Panc1 (cell line): ENCODE data around the gene NFATC1. TPM values are rescaled to one million over a fixed set of nuclear protein-coding genes. Genes with fewer than 3 reads are reported as not detected.

Experiments used
- ATAC-seq: fragments of 200-7000 bp; cut with Tn5 transposase; 2 replicates; pipeline ENCODE4 v1.9.1; 2020; ENCODE audit warnings: mild to moderate bottlenecking, moderate library complexity
- BruUV-seq: library from RNA; stranded (reverse); fragments of 400-500 nt; replicated peaks from 2 replicates; lab custom pipeline; 2021; lab: Mats Ljungman, UMichigan
- CTCF ChIA-PET: fragments of 300-600 bp; sonication (Branson Sonifier 250); formaldehyde crosslinking; loops from one replicate; lab custom pipeline; 2022; ENCODE audit warnings: antibody characterized with exemption; lab: Charles Lee
- POLR2A ChIA-PET: fragments of 300-600 bp; sonication (Branson Sonifier 250); formaldehyde crosslinking; loops from one replicate; lab custom pipeline; 2022; ENCODE audit warnings: antibody characterized with exemption; lab: Charles Lee
- DNase-seq: peaks from one replicate; pipeline ENCODE4 v3.0.0-alpha.2; 2010; ENCODE audit warnings: low read depth, low spot score
- H3K27ac ChIP-seq: 2 replicates; pipeline ENCODE4 v1.5.1; 2011; ENCODE audit warnings: mild to moderate bottlenecking, low read length, inconsistent platforms
- H3K27me3 ChIP-seq: fragments of 200-500 bp; sonication (Bioruptor generic); 2 replicates; pipeline ENCODE4 v1.6.0; 2014; ENCODE audit warnings: low read length, inconsistent platforms; ENCODE audit not compliant: control insufficient read depth, insufficient read depth
- H3K36me3 ChIP-seq: fragments of 200-500 bp; sonication (Bioruptor generic); 2 replicates; pipeline ENCODE4 v1.5.1; 2014; ENCODE audit warnings: inconsistent platforms, mild to moderate bottlenecking, low read length, moderate library complexity; ENCODE audit not compliant: control insufficient read depth, insufficient read depth
- H3K4me1 ChIP-seq: 2 replicates; pipeline ENCODE4 v1.5.1; 2011; ENCODE audit warnings: inconsistent platforms, mild to moderate bottlenecking, low read length, moderate library complexity; ENCODE audit not compliant: control insufficient read depth, insufficient read depth
- H3K4me3 ChIP-seq, 2 experiments: 2 replicates each; pipeline ENCODE4 v1.5.1; 2011 to 2012; ENCODE audit warnings: low read depth in 2 of 2, low read length in 2 of 2, mild to moderate bottlenecking in 2 of 2, inconsistent platforms in 1 of 2, moderate library complexity in 1 of 2
- H3K9me3 ChIP-seq: fragments of 200-500 bp; sonication (Bioruptor generic); 2 replicates; pipeline ENCODE4 v1.5.1; 2014; ENCODE audit warnings: low read depth, mild to moderate bottlenecking, inconsistent platforms, low read length, moderate library complexity; ENCODE audit not compliant: control insufficient read depth, insufficient read depth
- POLR2AphosphoS5 ChIP-seq: IDR thresholded peaks from 2 replicates; pipeline ENCODE4 v1.6.1; 2012; ENCODE audit warnings: mild to moderate bottlenecking, low read depth, low read length, moderate library complexity
- REST ChIP-seq, 2 experiments: IDR thresholded peaks; 2 replicates each; pipeline ENCODE4 v1.6.1; 2011 to 2012; ENCODE audit warnings: low read depth in 2 of 2, control low read depth in 1 of 2, low read length in 1 of 2, mild to moderate bottlenecking in 1 of 2, moderate library complexity in 1 of 2; ENCODE audit not compliant: insufficient read depth in 1 of 2
- SIN3A ChIP-seq: IDR thresholded peaks from 2 replicates; pipeline ENCODE4 v1.6.1; 2012; ENCODE audit warnings: low read depth, mild to moderate bottlenecking, low read length, moderate library complexity, borderline replicate concordance; ENCODE audit not compliant: insufficient read depth
- TCF7L2 ChIP-seq: IDR thresholded peaks from 2 replicates; pipeline ENCODE4 v1.6.1; 2011; ENCODE audit warnings: mild to moderate bottlenecking, low read depth, low read length, inconsistent platforms
- in situ Hi-C: cut with HindIII; loops from 2 replicates; pipeline ENCODE4 v1.10.0; 2016; ENCODE audit warnings: low sequenced_read_pairs, low pct_unique_long_range_greater_than_20kb
- intact Hi-C: fragments of 100-400 bp; cut with micrococcal nuclease; formaldehyde crosslinking; loops from one replicate; pipeline ENCODE4 v1.10.0; 2022; ENCODE audit not compliant: unreplicated experiment
- total RNA-seq: library from RNA; stranded (reverse); gene quantifications from one replicate; pipeline ENCODE4 v1.2.1, GENCODE V29; 2021; ENCODE audit not compliant: unreplicated experiment
- TF ChIP-seq, protein P1 (sequence below): fragments of 450-650 bp; IDR thresholded peaks from 2 replicates; pipeline ENCODE4 v1.5.1; 2017; ENCODE audit warnings: mild to moderate bottlenecking

The NFATC1 gene
- total RNA-seq, 1 experiment from 2014 or later = 30.8 TPM

DNA sequence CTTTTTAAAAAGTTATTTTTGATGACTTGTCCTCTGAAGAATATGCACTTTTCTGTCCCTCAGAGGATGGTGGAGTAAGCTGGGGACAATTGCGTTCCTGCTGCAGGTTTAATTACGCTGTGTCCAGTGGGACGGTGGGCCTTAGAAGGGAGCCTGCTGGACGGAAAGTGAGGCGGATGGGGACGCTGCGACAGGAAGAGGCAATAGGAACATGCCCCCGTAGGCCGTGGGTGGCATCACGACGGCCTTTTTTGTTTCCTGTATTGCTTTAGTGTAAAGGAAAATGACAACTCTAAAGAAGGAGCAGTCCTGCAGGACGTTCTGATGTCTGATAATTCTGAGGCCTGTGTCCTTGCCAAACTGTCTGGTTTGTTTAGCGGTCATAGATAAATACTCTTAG is 121.6 kb downstream of the NFATC1 start:
- Histone ChIP-seq H3K4me1 (no peaks in the 10 kb centered on the region), H3K27me3 (no peaks in the 10 kb centered on the region), H3K4me3 (no peak overlapping the region), H3K27ac (no peak overlapping the region), H3K36me3 (no peaks in the 10 kb centered on the region), H3K9me3 (no peaks in the 10 kb centered on the region)
- 0 out of 2 replicates have a peak, but pooled peaks have one; percentile 22 for ATAC-seq
- TF ChIP-seq, protein P1, sequence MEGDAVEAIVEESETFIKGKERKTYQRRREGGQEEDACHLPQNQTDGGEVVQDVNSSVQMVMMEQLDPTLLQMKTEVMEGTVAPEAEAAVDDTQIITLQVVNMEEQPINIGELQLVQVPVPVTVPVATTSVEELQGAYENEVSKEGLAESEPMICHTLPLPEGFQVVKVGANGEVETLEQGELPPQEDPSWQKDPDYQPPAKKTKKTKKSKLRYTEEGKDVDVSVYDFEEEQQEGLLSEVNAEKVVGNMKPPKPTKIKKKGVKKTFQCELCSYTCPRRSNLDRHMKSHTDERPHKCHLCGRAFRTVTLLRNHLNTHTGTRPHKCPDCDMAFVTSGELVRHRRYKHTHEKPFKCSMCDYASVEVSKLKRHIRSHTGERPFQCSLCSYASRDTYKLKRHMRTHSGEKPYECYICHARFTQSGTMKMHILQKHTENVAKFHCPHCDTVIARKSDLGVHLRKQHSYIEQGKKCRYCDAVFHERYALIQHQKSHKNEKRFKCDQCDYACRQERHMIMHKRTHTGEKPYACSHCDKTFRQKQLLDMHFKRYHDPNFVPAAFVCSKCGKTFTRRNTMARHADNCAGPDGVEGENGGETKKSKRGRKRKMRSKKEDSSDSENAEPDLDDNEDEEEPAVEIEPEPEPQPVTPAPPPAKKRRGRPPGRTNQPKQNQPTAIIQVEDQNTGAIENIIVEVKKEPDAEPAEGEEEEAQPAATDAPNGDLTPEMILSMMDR = no peak
- TF ChIP-seq TCF7L2 = no peak
- no peak for TF ChIP-seq SIN3A
- TF ChIP-seq POLR2AphosphoS5 = no peak
- no peak for TF ChIP-seq REST (IDR thresholded peaks at IDR 0.05; ENCODE audit: insufficient read depth in 1 of 2, low read depth in 2 of 2, low read length in 1 of 2)
- POLR2A ChIA-PET = no interaction called here
- DNase-seq = no peak
- CTCF ChIA-PET = no interaction called here
- no TSS peak for BruUV-seq
- in situ Hi-C loops (no loop called here), intact Hi-C loops (no loop called here)

GRCh38 chr18:79518028-79518682 is 122.4 kb downstream of the NFATC1 start:
- Histone ChIP-seq H3K36me3 (no peaks in the 10 kb centered on the region), H3K27ac (no peak overlapping the region), H3K4me3 (no peak overlapping the region), H3K4me1 (no peaks in the 10 kb centered on the region), H3K9me3 (no peaks in the 10 kb centered on the region), H3K27me3 (no peaks in the 10 kb centered on the region)
- no peak for DNase-seq
- in situ Hi-C loops = no loop called here
- no peak for ATAC-seq
- intact Hi-C loops = no loop called here
- CTCF ChIA-PET = no interaction called here
- POLR2A ChIA-PET = no interaction called here
- no TSS peak for BruUV-seq
- TF ChIP-seq TCF7L2 = no peak
- no peak for TF ChIP-seq SIN3A
- TF ChIP-seq REST (IDR thresholded peaks at IDR 0.05; ENCODE audit: insufficient read depth in 1 of 2, low read depth in 2 of 2, low read length in 1 of 2) = no peak
- TF ChIP-seq, protein P1 = no peak
- no peak for TF ChIP-seq POLR2AphosphoS5
